B cell (primary cell): ENCODE data around the gene CACNB4. TPM values are rescaled to one million over a fixed set of nuclear protein-coding genes. Genes with fewer than 3 reads are reported as not detected.

Source experiments
- ATAC-seq: fragments of 200-7000 bp; cut with Tn5 transposase; one replicate; pipeline ENCODE4 v1.10.0; 2021; ENCODE audit warnings: low read depth, mild to moderate bottlenecking, moderate number of reproducible peaks, moderate library complexity
- CTCF ChIA-PET: fragments of 350-600 bp; sonication (Branson Sonifier 250); formaldehyde crosslinking; loops from one replicate; lab custom pipeline; 2021; ENCODE audit warnings: antibody characterized with exemption, inconsistent platforms; lab: Charles Lee
- POLR2A ChIA-PET: fragments of 350-600 bp; sonication (Branson Sonifier 250); formaldehyde crosslinking; loops from one replicate; lab custom pipeline; 2021; ENCODE audit warnings: antibody characterized with exemption; lab: Charles Lee
- DNase-seq: peaks from one replicate; pipeline ENCODE4 v3.0.0; 2013
- H2AFZ ChIP-seq: 2 replicates; pipeline ENCODE4 v1.6.1; 2012; ENCODE audit warnings: mild to moderate bottlenecking, low read depth, low read length; ENCODE audit not compliant: insufficient read depth, poor library complexity, severe bottlenecking
- H3K27ac ChIP-seq, 2 donors: 1 replicate in 1 of 2; 2 replicates in 1 of 2; pipeline ENCODE4 v1.5.1; 2012 to 2013; ENCODE audit warnings: low read length in 2 of 2, mild to moderate bottlenecking in 2 of 2, moderate library complexity in 1 of 2
- H3K27me3 ChIP-seq, 4 experiments: fragments of 200-600 bp in 1 of 4; sonication (generic) in 1 of 4; replicated peaks in 1 of 4; 1 replicate in 2 of 4; 2 replicates in 2 of 4; pipeline versions ENCODE4 v1.6.1 to v1.7.0; 2013 to 2016; ENCODE audit warnings: low read length in 3 of 4, mild to moderate bottlenecking in 2 of 4, mixed read lengths in 1 of 4, moderate library complexity in 1 of 4; ENCODE audit not compliant: insufficient read depth in 4 of 4, control insufficient read depth in 3 of 4; ENCODE audit errors: control extremely low read depth in 1 of 4
- H3K36me3 ChIP-seq, 2 experiments: replicated peaks in 1 of 2; 1 replicate in 1 of 2; 2 replicates in 1 of 2; pipeline versions ENCODE4 v1.6.1 to v1.7.1; 2013; ENCODE audit warnings: low read length in 1 of 2; ENCODE audit not compliant: insufficient read depth in 2 of 2, control insufficient read depth in 1 of 2; ENCODE audit errors: control extremely low read depth in 1 of 2, extremely low read depth in 1 of 2
- H3K4me1 ChIP-seq, 2 donors: fragments of 200-600 bp in 1 of 2; sonication (generic) in 1 of 2; 1 replicate in 1 of 2; 2 replicates in 1 of 2; pipeline versions ENCODE4 v1.5.1 to v1.6.1; 2013 to 2017; ENCODE audit warnings: low read length in 2 of 2; ENCODE audit not compliant: control insufficient read depth in 2 of 2, insufficient read depth in 2 of 2
- H3K4me2 ChIP-seq: replicated peaks from 2 replicates; pipeline ENCODE3; 2012; ENCODE audit warnings: mild to moderate bottlenecking, low read depth, low read length; ENCODE audit not compliant: poor library complexity, severe bottlenecking
- H3K4me3 ChIP-seq, 5 experiments: fragments of 200-600 bp in 1 of 5; sonication (generic) in 1 of 5; 1 replicate in 3 of 5; 2 replicates in 2 of 5; pipeline versions ENCODE4 v1.5.1 to v1.7.0; 2011 to 2016; ENCODE audit warnings: low read length in 4 of 5, mild to moderate bottlenecking in 4 of 5, low read depth in 2 of 5, control low read depth in 1 of 5, moderate library complexity in 1 of 5; ENCODE audit not compliant: insufficient read depth in 1 of 5; ENCODE audit errors: control extremely low read depth in 1 of 5, extremely low read depth in 1 of 5
- H3K79me2 ChIP-seq: fragments of 200-600 bp; sonication (generic); one replicate; pipeline ENCODE4 v1.6.0; 2016; ENCODE audit warnings: low read length; ENCODE audit not compliant: control insufficient read depth, insufficient read depth
- H3K9ac ChIP-seq: fragments of 200-600 bp; sonication (generic); 2 replicates; pipeline ENCODE4 v1.6.1; 2017; ENCODE audit warnings: mild to moderate bottlenecking, low read length, moderate library complexity
- H3K9me3 ChIP-seq, 3 donors: one replicate each; pipeline versions ENCODE4 v1.6.1 to v1.7.1; 2013; ENCODE audit warnings: low read length in 2 of 3; ENCODE audit not compliant: control insufficient read depth in 2 of 3, insufficient read depth in 1 of 3; ENCODE audit errors: control extremely low read depth in 1 of 3
- H4K20me1 ChIP-seq: 2 replicates; pipeline ENCODE4 v1.6.0; 2012; ENCODE audit warnings: mild to moderate bottlenecking, low read length; ENCODE audit not compliant: insufficient read depth, control insufficient read depth, poor library complexity, severe bottlenecking
- H3K27ac Mint-ChIP-seq: one replicate; pipeline ENCODE4 v1.8.0; 2021; ENCODE audit warnings: mixed read lengths
- H3K27me3 Mint-ChIP-seq: one replicate; pipeline ENCODE4 v1.8.0; 2021; ENCODE audit warnings: mixed read lengths
- H3K4me1 Mint-ChIP-seq: one replicate; pipeline ENCODE4 v1.8.0; 2021; ENCODE audit warnings: mixed read lengths
- H3K4me3 Mint-ChIP-seq: one replicate; pipeline ENCODE4 v1.8.0; 2021; ENCODE audit warnings: mixed read lengths
- H3K9me3 Mint-ChIP-seq: one replicate; pipeline ENCODE4 v1.8.0; 2022; ENCODE audit warnings: mixed read lengths; ENCODE audit not compliant: insufficient read depth
- CTCF ChIP-seq: fragments of 200-600 bp; IDR thresholded peaks from one replicate; pipeline ENCODE4 v1.8.0; 2022; ENCODE audit warnings: antibody characterized with exemption, mild to moderate bottlenecking
- EZH2 ChIP-seq: IDR thresholded peaks from 2 replicates; pipeline ENCODE4 v1.6.1; 2012; ENCODE audit warnings: borderline replicate concordance, low read depth, mild to moderate bottlenecking, moderate library complexity, low read length; ENCODE audit not compliant: insufficient read depth, poor library complexity, severe bottlenecking
- WGBS: methylation state at CpG from one replicate; pipeline ENCODE4 v1.1.5; 2013; ENCODE audit warnings: missing lambda C conversion rate; ENCODE audit not compliant: insufficient coverage; 5-methylcytosine and 5-hydroxymethylcytosine counted together
- intact Hi-C: fragments of 100-400 bp; cut with micrococcal nuclease; formaldehyde crosslinking; loops from one replicate; pipeline ENCODE4 v1.10.0; 2022
- polyA plus RNA-seq: library from polyadenylated mRNA; depleted of rRNA; stranded (reverse); fragments of >200 nt; gene quantifications from 2 replicates; pipeline ENCODE4 v1.2.3, GENCODE V29; 2012
- total RNA-seq, 2 donors: library from RNA; stranded (reverse); fragments of 120-200 nt in 1 of 2; gene quantifications; 1 replicate in 1 of 2; 2 replicates in 1 of 2; pipeline versions ENCODE4 v1.2.3 to v1.2.4, GENCODE V29; 2013 to 2022

CACNB4 gene
- total and polyA plus RNA-seq, 2 donors (not counting 1 experiment from before 2014, with no cell fraction given) = 0.12 to 1.4 TPM

- WGBS = 11% methylated on average over 1 of the region's 2 CpGs
- Histone ChIP-seq H3K27ac (no peak overlapping the region), H2AFZ (no peak overlapping the region), H4K20me1 (no peaks in the 10 kb centered on the region), H3K4me1 (no peaks in the 10 kb centered on the region), H3K4me2 (no peak overlapping the region), H3K79me2 (no peaks in the 10 kb centered on the region), H3K9me3 (no peaks in the 10 kb centered on the region), H3K36me3 (no peaks in the 10 kb centered on the region), H3K4me3 (no peak overlapping the region), H3K9ac (no peak overlapping the region), H3K27me3 (no peaks in the 10 kb centered on the region)
- Mint-ChIP-seq H3K9me3 (no peaks in the 10 kb centered on the region), H3K4me3 (no peak overlapping the region), H3K4me1 (no peaks in the 10 kb centered on the region), H3K27ac (no peak overlapping the region), H3K27me3 (no peaks in the 10 kb centered on the region)
- TF ChIP-seq CTCF (no peak), EZH2 (no peak)
- POLR2A ChIA-PET = no interaction called here
- CTCF ChIA-PET = interaction anchor here (0.7 to 1.1 kb wide), 2 partner anchors 53 to 654 kb away, joined by 3 to 4 read pairs; no protein-coding TSS in a partner anchor
- ATAC-seq (no peak), DNase-seq (no peak)
- intact Hi-C loops = no loop called here
Observed at GRCh38 chr2:152089238-152089637, 9.6 kb downstream of the CACNB4 start.

- no peaks in the 10 kb centered on the region for H3K27me3 ChIP-seq
- H3K79me2 ChIP-seq = no peaks in the 10 kb centered on the region
- H3K9ac ChIP-seq = no peak overlapping the region
- intact Hi-C loops = no loop called here
- WGBS = no CpG with 5 or more reads among the region's 3 CpGs
- no peak for ATAC-seq
- no peak overlapping the region for H3K27ac ChIP-seq
- POLR2A ChIA-PET = no interaction called here
- H3K4me1 ChIP-seq = no peaks in the 10 kb centered on the region
- H3K27me3 Mint-ChIP-seq = no peaks in the 10 kb centered on the region
- TF ChIP-seq EZH2 (no peak), CTCF (no peak)
- no peaks in the 10 kb centered on the region for H4K20me1 ChIP-seq
- no peak overlapping the region for H3K4me3 ChIP-seq
- no peaks in the 10 kb centered on the region for H3K36me3 ChIP-seq
- CTCF ChIA-PET = no interaction called here
- no peak for DNase-seq
- no peak overlapping the region for H3K27ac Mint-ChIP-seq
- no peak overlapping the region for H3K4me2 ChIP-seq
- H3K9me3 Mint-ChIP-seq = no peaks in the 10 kb centered on the region
- no peak overlapping the region for H2AFZ ChIP-seq
- H3K4me3 Mint-ChIP-seq = no peak overlapping the region
- no peaks in the 10 kb centered on the region for H3K4me1 Mint-ChIP-seq
- no peaks in the 10 kb centered on the region for H3K9me3 ChIP-seq
Observed at GRCh38 chr2:152088006-152088405, 10.8 kb downstream of the CACNB4 start.
